ENCODE results near the gene ZNF565.
A peak's percentile ranks its signal among the peaks of the same experiment; 100 is the strongest.

DNA sequence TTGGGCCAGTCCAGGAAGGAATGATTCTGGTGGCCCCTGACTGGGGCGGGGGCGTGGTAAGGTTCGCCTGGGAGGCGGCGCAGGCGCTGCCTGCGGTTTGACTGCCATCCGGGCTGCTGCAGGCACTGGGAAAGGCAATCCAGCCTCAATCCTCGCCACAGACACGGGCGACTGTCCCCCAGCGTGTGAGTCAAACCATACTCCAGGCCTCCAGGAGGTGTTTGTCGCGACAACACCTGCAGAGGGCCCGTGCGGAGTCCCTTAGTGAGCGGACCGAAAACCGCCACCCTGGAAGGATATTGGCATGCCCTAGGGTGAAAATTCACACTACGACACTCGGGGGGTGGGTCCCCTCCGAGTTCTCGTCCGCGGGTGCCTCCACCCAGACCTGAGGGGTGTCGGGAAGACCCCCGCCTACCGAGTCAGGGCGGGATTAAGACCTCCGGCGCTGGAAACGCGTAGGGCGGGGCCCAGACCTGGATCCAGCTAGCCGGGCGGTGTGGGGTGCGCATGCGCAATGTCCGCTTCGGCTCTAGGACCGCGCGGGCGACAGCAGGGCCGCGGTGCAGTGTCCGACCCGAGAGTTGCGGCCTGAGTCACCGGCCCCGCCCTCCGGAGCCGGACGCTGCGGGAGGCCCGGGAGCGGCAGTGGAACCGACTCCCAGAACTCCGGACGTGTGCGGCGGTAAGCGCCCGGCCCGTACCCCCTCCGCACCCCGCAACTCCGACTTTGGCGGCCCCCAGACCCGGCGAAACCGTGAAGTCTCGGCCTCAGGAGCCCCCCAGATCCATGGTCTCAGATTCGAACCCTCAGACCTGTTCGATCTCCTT, 74.8 kb downstream of the ZNF565 start, which contains the start of gene CAPNS1:
- TF ChIP-seq, protein P1, sequence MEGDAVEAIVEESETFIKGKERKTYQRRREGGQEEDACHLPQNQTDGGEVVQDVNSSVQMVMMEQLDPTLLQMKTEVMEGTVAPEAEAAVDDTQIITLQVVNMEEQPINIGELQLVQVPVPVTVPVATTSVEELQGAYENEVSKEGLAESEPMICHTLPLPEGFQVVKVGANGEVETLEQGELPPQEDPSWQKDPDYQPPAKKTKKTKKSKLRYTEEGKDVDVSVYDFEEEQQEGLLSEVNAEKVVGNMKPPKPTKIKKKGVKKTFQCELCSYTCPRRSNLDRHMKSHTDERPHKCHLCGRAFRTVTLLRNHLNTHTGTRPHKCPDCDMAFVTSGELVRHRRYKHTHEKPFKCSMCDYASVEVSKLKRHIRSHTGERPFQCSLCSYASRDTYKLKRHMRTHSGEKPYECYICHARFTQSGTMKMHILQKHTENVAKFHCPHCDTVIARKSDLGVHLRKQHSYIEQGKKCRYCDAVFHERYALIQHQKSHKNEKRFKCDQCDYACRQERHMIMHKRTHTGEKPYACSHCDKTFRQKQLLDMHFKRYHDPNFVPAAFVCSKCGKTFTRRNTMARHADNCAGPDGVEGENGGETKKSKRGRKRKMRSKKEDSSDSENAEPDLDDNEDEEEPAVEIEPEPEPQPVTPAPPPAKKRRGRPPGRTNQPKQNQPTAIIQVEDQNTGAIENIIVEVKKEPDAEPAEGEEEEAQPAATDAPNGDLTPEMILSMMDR (IDR thresholded peaks at IDR 0.05; ENCODE audit: low read depth, low read length), result no peak
- TF ChIP-seq POLR2A (IDR thresholded peaks at IDR 0.05; ENCODE audit: extremely low read depth, insufficient read length) (peak; percentile 64), MYC (IDR thresholded peaks at IDR 0.05; ENCODE audit: low read depth, low read length) (no peak; the same call in none of the 2 replicates)

Measured in NB4 (cell line).